Stimulated activated CD4-positive, alpha-beta T cell treated with anti-CD3 and anti-CD28 coated beads, Interleukin-1b, Interleukin-23, amount 100 ng/mL, for 48 hours (primary cell): ENCODE measurements around the gene CCDC33.

ENCODE experiments used
- DNase-seq: peaks from one replicate; pipeline ENCODE4 v3.0.0-alpha.2; 2020

CCDC33 gene

GRCh38 chr15:74209560-74209958 lies 26.6 kb upstream of the CCDC33 start:
- no peak for DNase-seq

DNA sequence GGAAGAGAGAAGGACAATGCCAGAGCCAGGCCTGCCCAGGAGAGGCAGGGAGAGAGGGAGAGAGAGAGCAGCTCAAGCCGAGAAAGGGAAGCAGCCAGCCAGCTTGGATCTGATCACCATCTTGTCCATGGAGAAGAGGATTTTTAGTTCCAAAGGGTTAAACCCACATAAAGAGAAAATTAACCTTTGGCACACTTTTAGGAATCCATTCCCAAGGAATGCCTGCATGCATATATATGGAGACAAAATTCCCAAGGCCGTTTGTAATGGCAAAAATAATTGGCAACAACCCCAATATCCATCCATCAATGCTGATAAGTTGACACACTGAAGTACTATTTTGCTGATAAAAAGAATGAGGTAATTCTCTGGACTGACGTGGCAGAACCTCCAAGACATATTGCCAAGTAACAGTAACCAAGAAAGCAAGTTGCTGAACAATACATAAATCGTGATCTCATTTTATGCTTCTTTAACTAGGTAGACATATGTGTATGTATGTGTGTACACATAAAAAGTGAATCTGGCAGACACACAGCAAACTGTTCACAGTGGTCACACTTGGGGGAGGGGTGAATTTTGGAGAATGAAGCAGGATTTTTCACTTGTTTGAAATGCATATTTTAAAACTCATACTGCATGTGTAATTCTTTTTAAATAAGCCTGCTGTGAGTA lies 26.0 kb upstream of the CCDC33 start:
- DNase-seq = no peak

DNA sequence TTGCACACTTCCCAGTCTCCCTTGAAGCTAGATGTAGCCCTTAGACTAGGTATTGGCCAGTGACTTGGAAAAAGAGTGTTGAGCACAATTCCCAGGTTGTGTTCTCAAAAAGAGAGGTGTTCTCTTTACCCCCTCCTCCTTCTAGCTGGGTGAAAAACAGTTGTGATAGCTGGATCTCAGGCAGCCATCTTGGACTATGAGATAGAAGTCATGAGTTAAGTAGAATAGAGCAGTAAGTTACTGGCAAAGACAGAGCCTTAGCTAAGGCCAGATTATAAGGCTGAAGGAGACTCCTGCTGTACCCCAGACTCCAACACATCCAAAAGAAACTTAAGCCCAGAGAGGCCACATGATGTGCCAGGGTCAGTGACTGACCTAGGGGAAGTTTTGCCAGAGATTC lies 25.4 kb upstream of the CCDC33 start:
- no peak for DNase-seq

- DNase-seq = no peak
Observed at GRCh38 chr15:74211656-74212055, 24.5 kb upstream of the CCDC33 start.

- no peak for DNase-seq
Observed at GRCh38 chr15:74212494-74212893, 23.6 kb upstream of the CCDC33 start.

- DNase-seq = no peak
Observed at GRCh38 chr15:74213858-74214284, 22.3 kb upstream of the CCDC33 start.

DNA sequence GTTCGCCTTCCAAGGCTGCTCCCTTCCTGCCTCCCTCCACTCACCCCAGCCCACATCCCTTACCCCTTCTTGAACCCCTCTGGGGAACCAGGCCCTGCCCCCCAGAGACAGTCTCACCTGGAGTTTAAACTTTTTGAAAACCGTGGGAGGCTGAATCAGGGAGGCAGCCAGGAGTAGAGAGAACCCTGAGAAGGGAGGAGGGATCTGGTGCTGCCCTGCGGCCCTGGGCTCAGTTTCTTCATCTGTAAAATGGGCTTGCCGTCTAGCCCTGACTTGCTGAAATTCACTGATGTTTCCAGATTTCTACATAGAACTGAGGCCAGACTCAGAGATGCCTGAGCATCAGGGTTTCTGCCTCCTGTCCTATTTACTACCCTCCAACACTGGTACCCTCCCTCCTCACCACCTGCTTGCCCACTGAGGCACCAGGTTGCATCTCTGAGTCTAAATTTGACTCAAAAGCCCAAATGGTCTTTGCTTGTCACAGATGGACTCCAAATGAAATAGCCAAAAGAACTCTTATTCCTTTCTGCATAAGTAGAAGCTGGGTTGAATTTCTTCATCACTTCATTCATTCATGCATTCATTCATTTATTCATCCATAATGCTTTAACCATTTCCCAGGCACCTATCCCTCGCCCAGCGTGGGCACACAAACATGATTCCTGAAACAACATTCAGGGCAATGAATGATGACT lies 21.7 kb upstream of the CCDC33 start:
- no peak for DNase-seq

- DNase-seq = no peak
Observed at GRCh38 chr15:74215958-74216357, 20.2 kb upstream of the CCDC33 start.

DNA sequence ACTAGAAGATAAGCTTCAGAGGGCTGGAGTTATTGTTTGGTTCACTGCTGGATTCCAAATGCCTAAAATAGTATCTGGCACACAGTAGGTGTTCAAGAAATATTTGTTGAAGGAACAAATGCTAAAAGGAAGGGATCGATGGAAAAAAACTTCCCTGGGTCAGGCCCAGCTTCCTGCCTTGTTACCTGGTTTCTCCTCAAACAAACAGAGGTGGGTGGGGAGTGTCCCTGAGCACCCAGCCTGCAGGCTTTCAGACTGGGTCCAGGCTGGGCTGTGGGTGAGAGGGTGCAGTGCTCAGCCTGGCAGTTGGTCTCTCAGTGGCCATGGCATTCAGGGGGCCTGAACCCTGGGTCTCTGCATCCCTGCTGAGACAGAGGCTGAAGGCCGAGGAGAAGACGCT lies 19.2 kb upstream of the CCDC33 start:
- DNase-seq = no peak

GRCh38 chr15:74217907-74218885 lies 17.9 kb upstream of the CCDC33 start:
- no peak for DNase-seq

- no peak for DNase-seq
Observed at GRCh38 chr15:74220475-74221248, 15.5 kb upstream of the CCDC33 start.

- no peak for DNase-seq
Observed at GRCh38 chr15:74221399-74222239, 14.5 kb upstream of the CCDC33 start.

GRCh38 chr15:74222240-74223119 lies 13.6 kb upstream of the CCDC33 start:
- DNase-seq = no peak

- no peak for DNase-seq
Observed at GRCh38 chr15:74225928-74226327, 10.2 kb upstream of the CCDC33 start.

DNA sequence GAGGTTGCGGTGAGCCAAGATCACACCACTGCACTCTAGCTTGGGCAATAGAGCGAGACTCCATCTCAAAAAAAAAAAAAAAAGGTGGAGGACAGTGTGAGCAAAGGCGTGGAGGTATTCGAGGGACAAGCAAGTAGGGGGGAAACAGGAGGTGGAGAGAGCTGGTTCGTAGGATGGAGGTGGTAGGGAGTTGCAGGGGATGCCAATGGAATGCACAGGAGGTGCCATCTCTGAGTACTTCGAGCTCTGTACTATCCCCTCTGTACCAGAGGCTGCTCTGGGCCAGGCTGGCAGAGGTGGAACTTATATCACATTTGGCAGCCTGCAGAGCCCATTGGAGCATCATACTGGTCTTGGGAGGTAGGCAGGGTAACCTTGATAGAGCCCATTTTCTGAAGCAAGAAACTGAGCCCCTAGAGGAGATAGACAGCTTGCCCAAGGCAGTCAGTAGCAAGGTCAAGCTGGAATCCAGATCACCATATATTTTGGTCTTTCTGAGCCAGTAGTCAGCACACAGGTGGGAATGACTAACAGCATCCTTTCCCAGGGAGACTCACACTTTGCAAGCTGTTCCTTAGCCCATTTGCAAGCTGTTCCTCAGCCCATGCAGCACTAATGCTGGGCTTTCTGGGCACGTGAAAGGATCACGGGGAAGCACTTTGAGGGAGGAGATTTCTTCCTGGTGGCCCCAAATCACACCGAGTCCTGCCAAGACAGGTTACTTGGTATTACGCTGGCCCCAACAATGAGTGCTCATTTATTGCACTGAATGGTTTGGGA lies 9.2 kb upstream of the CCDC33 start:
- DNase-seq = no peak

DNA sequence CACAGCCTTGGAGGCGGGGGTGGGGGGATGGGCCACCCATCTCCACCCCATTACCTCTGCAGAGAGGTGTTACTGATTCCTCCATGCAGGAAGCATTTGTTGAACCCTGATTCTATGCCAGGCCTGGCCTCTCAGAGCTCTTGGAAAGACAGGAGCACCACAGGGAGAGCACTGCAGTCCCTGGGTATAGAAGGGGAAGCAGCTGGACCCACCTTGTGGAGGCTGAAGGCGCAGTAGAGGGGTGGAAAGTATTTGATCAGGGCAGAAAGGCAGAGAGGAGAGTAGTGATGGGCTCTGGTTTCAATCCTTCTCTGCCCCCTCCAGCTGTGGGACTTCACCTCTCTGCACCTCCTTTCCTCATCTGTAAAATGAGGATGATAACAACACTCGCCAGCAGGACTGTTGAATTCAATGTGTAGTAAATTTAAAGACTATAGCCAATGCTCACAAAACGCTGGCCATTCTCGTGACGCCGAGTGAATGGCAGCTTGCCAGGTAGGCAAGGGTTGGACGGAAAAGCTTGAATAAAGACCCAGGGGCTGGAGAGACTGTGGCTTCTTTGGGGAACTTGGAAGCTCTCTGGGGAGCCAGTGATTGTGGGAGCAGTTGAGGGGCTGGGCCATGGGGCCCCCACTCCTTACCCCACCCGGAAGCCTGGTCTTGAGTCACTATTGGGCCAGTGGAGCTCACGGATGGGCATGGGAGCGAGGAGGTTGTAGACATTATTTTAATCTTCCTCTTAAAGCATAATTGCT lies 8.0 kb upstream of the CCDC33 start:
- no peak for DNase-seq

DNA sequence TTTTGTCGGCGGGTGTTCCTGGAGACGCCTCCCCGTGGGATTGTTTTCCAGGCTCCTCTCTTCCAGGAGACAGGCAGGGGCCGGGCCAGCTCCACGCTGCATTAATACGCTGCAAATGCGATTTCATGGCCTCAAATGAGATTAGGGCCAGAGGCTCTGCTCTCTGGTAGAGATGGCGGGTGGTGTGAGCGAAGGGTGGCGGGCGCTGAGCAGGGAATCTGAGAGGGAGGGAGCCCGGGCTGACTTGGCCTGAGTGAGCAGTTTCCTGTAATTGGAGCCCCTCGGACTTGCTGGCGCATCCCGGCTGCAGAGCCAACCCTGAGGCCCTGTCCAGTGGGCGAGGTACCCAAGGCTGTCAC lies 7.4 kb upstream of the CCDC33 start:
- no peak for DNase-seq

DNA sequence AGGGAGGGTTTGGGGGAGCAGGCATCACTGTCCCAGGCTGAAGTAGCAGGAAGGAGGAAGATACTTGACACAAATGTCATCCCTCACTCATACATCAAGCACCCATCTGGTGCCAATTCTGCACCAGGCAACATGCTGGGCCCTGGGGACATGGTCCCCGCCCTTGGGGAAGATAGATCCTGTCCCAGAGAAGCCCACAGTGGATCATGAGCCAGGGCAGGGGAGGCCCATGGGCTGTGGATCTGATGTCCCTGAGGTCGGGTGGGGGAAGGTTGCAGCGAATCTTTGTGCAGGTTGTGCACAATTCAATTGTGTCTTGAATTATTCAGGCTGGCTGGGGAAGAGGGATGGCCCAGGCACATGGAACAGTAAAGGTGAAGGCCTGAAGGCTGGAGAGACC lies 6.4 kb upstream of the CCDC33 start:
- DNase-seq = no peak

DNA sequence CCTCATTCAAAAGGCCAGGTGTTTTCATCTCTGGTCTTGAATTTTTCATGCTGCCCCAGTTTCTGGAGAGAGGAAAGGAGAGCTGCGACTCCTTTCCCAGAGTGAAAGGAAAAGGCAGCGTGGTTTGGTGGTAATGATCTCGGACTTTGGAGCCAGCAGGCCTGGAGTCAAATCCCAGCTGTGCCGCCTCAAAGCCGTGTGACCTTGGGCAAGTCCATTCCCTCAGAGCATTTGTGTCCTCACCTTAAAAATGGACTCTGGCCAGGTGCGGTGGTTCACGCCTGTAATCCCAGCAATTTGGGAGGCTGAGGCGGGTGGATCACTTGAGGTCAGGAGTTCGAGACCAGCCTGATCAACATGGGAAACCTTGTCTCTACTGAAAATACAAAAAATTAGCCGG lies 4.7 kb upstream of the CCDC33 start:
- no peak for DNase-seq
